Stimulated activated CD8-positive, alpha-beta memory T cell treated with anti-CD3 and anti-CD28 coated beads, Interleukin-12 subunit alpha, Interleukin-12 subunit beta, amount 100 ng/mL, for 24 hours (primary cell): Measurements from ENCODE around the gene KNDC1.

Experiments
- DNase-seq: peaks from one replicate; pipeline ENCODE4 v3.0.0-alpha.2; 2020; ENCODE audit errors: extremely low read depth

Gene KNDC1

DNA sequence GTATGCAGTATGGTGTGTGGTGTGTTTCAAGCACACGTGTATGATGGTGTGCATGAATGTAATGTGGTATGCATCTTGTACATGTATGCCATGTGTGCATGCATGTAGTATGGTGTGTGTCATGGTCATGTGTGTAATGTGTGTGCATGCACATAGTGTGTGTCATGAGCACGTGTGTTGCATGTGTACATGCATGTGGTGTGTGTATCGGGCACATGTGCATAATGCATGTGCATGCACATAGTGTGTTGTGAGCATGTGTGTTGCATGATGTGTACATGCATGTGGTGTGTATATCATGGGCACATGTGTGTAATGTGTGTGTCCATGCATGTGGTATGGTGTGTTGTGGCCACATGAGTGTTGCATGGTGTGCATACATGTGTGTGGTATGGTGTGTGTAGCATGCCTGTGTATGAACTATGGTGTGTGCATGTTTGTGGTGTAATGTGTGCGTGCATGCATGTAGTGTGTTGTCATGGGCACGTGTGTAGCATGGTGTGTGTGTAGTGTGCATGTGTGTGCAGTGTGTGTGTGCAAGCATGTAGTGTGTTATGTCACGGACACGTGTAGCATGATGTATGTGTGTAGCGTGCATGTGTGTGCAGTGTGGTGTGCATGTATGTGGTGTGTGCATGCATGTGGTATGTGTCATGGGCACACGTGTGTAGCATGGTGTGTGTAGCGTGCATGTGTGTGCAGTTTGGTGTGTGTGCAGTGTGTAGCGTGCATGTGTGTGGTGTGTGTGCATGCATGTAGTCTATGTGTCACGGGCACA, 17.6 kb downstream of the KNDC1 start:
- no peak for DNase-seq

- no peak for DNase-seq
These were observed 18.5 kb downstream of the KNDC1 start for GRCh38 chr10:133178357-133179127.

DNA sequence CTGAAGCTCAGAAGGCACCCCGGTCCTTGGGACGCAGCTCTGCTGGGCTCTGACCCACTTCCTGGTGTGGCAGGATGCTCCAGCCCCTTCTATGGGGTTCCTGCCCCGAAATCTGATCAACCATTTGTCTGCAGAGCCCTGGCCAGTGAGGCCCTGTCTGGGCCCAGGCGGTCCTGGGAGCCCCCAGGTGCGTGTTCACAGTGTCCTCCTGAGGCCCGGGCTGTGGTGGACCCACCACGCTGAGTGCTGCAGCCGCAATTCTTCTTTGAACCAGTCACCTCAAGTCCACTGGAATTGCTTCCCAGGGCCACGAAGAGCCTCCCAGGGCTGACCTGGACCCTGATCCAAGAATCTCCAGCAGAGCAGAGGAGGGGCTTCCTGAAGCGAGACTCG, 19.1 kb downstream of the KNDC1 start:
- DNase-seq: no peak

GRCh38 chr10:133179651-133180050, 19.6 kb downstream of the KNDC1 start:
- DNase-seq: no peak

- no peak for DNase-seq
These were observed 20.4 kb downstream of the KNDC1 start for GRCh38 chr10:133180192-133180964.

DNA sequence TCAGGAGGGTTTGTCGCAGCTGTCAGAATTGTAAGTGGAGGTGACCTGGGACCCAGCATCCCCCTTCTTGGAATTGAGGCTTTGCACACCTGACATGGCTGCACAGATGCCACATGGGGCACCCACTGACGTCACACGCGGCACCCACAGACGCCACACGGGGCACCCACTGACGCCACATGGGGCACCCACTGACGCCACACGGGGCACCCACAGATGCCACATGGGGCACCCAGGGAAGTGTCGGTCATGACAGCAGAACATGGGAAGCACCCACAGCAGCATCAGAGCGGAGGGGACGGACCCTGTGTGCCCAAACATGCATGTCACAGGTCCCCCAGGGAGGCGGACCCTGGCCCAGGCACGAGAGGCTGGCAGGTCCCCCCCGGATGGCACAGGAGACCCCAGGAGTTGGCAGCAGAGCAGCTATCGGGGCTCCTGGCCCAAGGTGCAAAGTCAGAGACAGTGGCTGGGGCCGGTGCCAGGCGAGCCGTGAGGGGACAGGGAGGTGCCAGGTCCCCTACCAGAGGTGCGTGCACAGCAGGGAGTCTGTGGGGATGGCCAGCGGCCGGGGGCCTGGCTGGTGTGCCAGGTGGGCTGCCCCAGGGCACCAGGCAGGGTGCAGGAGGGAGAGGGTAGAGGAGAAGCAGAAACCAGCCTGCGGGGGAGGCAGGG, 21.1 kb downstream of the KNDC1 start:
- DNase-seq: no peak

- DNase-seq: no peak
These were observed 22.2 kb downstream of the KNDC1 start for GRCh38 chr10:133182190-133182589.

- DNase-seq: no peak
These were observed 23.0 kb downstream of the KNDC1 start for GRCh38 chr10:133182791-133183645.

DNA sequence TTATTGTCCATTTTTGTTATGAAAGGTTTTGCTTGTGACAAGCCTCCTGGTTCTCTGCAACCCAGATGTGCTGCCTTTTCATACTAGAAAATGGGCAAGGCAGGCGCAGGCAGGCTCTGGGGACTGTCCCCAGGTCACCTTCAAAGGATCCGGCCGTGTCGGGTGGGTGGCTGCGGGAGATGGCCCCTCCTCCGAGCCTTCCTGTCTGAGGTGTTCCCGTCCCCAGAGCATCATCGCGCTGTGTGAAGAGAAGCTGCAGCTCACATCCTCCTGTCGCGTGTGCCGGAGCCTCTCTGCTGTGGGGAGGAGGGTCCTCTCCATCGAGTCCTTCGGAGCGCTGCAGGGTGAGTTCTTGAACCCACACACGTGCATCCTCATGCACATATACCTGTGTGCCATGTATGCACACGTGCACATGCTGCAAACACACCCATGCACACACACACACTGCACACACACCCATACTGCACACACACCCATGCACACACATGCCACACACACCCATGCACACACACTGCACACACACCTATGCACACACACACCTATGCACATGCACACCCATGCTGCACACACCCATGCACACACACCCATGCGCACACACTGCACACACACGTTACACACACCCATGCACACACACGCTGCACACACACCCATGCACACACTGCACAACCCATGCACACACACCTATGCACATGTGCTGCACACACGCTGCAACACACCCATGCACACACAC, 23.8 kb downstream of the KNDC1 start:
- no peak for DNase-seq

- DNase-seq: no peak
These were observed 24.7 kb downstream of the KNDC1 start for GRCh38 chr10:133184591-133185244.

GRCh38 chr10:133185421-133185820, 25.4 kb downstream of the KNDC1 start:
- DNase-seq: no peak

DNA sequence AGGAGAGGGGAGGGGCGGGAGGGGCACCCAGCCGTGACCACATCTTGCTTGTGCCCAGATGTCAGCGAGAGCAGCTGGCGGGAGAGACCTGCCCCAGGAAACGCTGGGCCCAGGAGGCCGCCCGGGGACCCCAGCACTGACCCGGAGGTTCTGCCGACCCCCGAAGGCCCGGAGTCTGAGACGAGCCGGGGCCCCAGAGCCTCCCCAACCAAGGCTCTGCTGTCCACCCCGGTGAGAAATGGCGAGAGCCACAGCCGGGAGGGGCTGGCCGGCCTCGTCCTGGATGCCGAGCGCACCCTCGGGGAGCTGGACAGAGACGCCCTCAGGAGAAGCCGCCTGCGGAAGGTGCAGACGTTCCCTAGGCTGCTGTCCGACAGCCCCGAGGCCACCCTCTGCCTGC, 25.9 kb downstream of the KNDC1 start:
- no peak for DNase-seq

- DNase-seq: no peak
These were observed 26.5 kb downstream of the KNDC1 start for GRCh38 chr10:133186416-133187090.

- DNase-seq: no peak
These were observed 27.3 kb downstream of the KNDC1 start for GRCh38 chr10:133187091-133187905.

DNA sequence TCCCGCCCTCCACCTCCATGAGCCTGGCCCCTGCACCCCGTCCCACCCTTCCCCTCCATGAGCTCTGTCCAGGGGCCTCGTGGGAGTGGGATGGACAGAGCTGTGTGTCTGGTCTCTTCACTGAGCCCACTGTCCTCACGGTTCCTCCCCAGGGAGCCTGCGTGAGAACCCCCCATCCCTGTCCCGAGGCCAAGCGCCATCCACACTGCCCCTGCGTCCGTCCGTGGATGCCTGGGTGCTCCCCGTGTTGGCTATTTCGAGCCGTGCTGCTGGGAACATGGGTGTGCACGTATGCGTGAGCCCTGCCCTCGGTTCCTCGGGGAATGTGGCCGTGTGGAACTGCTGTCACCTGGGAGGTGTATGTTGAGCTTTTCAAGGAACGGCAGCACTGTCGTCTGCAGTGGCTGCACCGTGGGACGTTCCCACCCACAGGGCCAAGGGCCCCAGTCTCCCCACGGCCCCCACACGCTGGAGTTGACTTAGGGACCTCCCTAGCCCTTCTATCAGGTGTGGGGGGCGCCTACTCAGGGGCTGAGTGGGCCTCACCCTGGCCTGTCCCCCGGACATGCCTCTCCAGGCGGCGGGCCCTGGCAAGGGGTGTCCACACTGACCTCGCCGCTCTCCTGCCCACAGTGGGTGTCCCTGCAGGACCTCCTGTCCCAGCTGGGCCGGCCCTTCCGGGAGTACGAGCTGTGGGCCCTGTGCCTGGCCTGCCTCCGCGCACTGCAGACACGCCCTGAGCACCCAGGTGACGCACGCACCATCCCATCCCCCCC, 28.1 kb downstream of the KNDC1 start:
- DNase-seq: no peak

GRCh38 chr10:133189256-133189655, 29.2 kb downstream of the KNDC1 start:
- DNase-seq: no peak

DNA sequence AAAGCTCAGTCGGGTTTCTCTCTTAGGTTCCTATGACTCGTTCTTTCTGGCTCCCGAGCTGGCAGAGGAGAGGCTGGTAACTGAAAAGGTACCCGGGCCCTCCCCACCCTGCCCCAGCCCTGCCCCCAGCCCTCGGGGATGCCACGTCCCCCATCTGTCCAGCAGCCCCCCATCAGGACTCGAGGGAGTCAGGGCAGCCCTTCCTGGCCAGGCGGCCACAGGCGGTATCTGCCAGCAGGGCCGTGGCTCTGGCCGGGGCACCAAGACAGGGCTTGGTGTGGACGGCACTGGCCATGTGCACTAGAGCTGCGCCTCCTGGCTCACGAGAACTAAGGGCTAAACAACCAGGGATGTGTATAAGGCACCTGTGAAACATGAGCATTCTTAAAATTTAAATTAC, 29.7 kb downstream of the KNDC1 start:
- DNase-seq: no peak

DNA sequence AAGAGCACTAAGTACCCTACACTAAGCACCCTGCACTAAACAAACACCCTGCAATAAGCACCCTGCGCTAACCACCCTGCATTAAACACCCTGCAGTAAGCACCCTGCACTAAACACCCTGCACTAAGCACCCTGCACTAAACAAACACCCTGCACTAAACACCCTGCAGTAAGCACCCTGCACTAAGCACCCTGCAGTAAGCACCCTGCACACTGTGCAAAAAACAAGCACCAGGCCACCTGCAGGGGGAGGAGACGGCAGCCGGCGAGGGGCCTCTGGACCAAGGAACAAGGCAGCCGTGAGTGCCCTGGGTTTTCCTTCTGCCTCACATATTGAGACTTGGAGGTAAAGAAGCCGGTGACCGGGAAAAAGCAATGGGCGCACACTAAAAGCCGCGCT, 30.2 kb downstream of the KNDC1 start:
- DNase-seq: no peak
